GM15510 (cell line): ENCODE data around the gene RPE65.

ENCODE experiments used
- POLR2A ChIP-seq: IDR thresholded peaks from 3 replicates; pipeline ENCODE4 v1.6.1; 2011; ENCODE audit warnings: borderline replicate concordance; ENCODE audit not compliant: insufficient read length; ENCODE audit errors: extremely low read depth

Gene RPE65

GRCh38 chr1:68460935-68461334, 11.2 kb upstream of the RPE65 start:
- TF ChIP-seq POLR2A = no peak

- no peak for TF ChIP-seq POLR2A
These were observed 10.0 kb upstream of the RPE65 start for GRCh38 chr1:68459796-68460195.

- TF ChIP-seq POLR2A = no peak
These were observed 9.3 kb upstream of the RPE65 start for GRCh38 chr1:68459091-68459490.

DNA sequence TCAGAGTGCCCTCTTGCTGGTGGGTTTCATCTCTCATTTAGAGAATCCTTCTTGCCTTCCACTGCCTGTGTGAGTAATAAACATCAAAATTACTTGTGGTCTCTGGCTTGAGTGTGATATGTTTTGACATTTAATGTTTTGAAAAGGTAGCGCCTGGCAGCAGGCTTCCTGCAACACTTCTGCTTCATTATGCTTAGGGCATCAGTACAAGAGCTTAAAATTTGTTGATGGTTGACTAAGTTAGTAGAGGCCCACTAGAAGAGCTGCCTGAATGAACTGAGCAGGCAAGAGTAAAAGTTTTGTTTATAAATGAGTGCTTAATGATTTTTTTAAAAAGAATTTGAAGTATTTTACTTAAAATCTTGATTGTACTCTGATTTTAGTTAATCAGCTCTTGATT, 6.4 kb upstream of the RPE65 start:
- no peak for TF ChIP-seq POLR2A

DNA sequence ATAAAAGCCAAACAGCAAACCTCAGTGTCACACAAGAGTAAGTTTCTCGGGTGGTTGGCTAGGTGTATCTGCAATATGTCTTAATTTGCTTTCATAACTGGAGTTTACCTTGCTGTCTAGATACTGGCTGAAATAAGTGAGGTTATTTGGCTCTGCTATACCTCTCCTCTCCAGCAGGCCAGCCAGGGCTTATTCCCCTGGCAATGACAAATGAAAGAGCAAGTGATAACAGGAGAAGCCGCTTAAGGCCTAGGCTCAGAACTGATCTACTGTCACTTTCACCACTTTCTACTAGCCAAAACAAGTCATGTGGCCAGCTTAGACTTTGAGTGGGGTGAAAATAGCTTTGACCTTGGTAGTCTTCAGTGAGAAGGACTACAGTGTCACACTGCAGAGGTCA, 4.8 kb upstream of the RPE65 start:
- TF ChIP-seq POLR2A = no peak

DNA sequence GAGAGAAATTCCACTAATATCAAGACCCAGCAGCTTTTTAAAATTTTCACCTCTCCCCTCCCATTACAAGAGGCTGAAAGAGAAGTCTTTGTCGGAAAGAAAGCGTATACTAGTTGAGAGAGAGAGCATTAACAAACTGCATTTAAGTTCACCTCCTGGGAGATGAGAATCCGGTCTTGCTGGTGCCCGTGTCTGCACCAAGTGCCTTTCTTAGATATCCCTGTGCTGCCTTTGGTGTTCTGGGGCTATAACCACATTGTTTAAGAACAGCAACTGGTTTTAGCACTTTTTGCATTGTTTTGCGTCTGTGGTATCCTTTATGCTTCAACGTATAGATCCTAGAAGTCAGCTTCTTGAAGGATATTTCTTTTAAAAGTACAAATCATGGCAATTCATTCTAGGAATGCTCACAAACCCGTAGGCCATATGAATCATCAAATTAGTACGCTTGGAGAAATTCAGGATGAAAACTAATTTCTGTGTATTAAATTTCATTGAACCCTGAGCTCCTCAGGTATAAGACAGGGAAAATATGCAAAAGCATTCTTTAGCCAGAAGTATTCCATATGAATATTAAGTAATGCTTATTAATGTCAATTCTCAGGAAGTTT, 3.4 kb upstream of the RPE65 start:
- TF ChIP-seq POLR2A = no peak

GRCh38 chr1:68448365-68448764, 1.4 kb downstream of the RPE65 start:
- no peak for TF ChIP-seq POLR2A

DNA sequence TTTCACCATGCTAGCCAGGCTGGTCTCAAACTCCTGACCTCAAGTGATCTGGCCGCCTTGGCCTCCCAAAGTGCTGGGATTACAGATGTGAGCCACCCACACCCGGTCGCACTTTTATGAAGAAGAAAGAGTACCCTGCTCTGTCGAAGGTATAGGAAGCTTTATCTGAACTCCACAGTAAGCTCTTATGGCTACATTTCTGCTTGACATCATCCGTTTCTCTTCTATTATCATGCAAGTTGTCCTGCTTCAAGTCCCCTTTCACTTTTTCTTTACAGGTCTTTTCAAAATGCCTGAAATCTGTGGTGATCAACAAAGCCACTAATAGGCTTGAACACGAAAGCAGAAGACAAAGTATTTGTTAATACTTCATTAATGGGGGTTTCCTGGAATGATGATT, 4.0 kb downstream of the RPE65 start:
- no peak for TF ChIP-seq POLR2A

- TF ChIP-seq POLR2A = no peak
These were observed 6.8 kb downstream of the RPE65 start for GRCh38 chr1:68442822-68443556.

DNA sequence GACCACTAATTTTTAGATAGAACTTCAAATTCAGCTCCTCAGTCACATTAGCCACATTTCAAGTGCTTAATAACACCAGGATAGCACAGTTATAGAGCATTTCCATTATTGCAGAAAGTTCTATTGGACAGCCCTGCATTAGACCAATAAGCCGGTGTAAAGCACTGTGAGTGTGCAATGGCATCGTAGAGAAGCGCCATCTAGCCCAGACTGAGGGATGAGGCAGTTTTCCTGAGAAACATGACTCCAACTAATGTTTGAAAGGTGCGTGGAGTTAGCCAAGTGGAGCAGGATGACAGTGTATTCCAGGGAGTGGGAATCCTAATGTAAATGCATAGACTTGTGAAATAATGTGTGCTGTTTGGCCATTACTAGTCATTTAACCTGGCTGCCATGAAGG, 7.7 kb downstream of the RPE65 start:
- no peak for TF ChIP-seq POLR2A

GRCh38 chr1:68438310-68438709, 11.4 kb downstream of the RPE65 start:
- no peak for TF ChIP-seq POLR2A

DNA sequence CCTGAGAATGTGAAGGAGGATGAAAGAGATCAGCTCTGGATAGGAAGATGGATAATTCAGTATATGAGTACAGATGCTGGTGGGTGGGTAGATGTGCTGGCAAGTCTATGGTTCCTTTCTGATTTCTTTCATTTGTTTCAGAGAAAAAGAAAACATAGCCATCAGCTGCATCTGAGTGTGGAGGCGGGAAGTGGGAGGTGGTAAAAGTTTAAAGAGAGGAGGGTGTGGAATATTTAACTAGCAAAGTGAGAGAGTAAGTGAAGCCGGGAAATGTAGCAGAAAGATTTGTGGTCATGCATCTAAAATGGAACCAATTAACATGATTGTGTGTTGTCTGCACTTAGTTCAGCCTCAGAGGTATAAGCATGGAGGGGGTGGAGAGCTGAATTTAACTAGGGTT, 16.4 kb downstream of the RPE65 start:
- no peak for TF ChIP-seq POLR2A

GRCh38 chr1:68431076-68431475, 18.7 kb downstream of the RPE65 start:
- no peak for TF ChIP-seq POLR2A

DNA sequence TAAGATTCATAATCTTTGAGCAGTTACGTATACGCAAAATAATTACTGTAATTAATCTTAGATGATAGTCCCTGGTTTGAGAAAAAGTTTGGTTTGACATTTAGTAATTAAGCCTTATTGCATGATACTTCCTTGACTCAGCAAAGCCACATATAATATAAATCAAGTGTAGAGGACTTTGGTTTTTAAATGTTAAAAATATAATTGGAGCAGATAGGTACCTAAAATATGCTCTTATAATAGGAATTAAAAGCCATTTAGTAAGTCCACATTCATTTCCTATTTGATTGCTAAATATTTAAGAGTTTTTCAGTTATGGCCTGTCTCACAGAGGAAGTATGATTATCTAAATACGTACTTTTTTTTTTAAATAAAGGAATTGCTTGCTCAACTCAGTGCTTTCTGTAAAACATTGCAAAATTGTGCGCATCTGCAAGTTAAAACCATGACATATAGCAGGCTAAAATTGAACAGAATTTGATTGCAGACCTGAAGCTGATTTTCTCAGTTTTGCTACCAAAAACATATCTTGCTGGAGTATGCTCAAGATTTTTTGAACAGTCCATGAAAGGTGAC, 20.4 kb downstream of the RPE65 start:
- no peak for TF ChIP-seq POLR2A

DNA sequence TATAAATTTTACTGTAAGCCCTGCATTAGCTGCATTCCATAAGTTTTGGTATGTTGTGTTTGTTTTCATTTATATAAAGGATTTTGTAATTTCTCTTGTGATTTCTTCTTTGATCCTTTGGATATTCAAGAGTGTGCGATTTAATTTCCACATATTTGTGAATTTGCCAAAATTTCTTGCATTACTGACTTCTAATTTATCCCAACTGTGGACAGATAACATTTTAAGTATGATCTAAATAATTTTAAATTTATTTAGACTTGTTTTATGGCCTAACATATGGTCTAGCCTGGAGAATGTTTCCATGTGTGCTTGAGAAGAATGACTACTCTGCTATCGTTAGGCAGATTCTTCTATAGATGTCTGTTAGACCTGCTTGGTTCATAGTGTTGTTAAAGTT, 23.2 kb downstream of the RPE65 start:
- no peak for TF ChIP-seq POLR2A

GRCh38 chr1:68421350-68421749, 28.4 kb downstream of the RPE65 start:
- TF ChIP-seq POLR2A = no peak

DNA sequence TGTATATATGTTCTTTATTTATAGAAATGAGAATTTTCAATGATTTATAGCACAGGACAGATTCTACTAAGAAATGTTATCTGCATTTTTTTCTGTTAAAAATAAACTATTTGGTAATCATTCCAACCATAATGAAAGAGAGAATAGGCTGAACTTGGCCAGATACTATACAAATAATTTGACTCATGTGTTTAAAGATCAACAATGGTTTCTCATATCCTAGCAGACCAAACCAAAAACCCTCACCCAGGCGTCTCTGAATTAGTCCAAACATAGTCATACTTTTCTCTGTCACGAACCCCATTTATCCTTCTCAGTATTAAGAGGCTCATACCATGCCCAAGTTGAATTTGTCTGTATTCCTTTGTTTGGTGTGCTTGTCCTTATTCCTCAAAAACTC, 40.3 kb downstream of the RPE65 start:
- no peak for TF ChIP-seq POLR2A

DNA sequence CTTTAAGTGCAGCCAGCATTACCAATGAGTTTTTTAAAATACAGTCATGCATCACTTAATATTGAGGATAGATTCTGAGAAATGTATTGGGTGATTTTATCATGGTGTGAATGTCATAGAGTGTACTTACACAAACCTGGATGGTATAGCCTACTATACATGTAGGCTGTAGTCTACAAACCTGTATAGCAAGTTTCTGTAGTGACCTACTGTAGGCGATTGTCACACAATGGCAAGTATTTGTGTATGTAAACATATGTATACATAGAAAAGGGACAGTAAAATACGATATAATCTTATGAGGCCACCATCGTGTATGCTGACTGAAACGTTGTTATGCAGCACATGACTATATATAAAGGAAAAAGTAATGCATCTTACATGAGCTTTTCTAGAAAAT, 48.2 kb downstream of the RPE65 start:
- TF ChIP-seq POLR2A = no peak
